HG02943 (cell line): ENCODE results near the gene CCDC81.

ENCODE experiments used
- ATAC-seq: cut with Tn5 transposase; IDR thresholded peaks from one replicate; pipeline ENCODE4 v1.9.1; 2021; ENCODE audit warnings: mild to moderate bottlenecking, low read depth, moderate library complexity; ENCODE audit not compliant: unreplicated experiment

Gene CCDC81

DNA sequence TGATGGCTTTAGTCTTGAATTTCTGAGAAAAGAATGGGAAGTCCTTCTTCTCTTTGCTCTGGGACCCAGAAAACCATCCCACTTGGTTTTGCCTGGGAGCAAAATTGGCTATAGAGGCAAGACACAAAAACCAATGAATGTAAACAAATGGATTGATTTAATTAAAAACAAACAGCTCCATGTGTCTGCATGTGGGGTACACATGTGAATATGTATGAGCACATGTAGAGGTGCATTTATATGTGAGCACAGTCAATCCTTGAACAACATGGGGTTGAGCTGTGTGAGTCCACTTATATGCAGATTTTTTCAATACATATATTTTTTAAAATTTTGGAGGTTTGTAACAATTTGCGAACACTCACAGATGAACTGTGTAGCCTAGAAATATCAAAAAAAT is 87.2 kb downstream of the CCDC81 start:
- ATAC-seq, result no peak

DNA sequence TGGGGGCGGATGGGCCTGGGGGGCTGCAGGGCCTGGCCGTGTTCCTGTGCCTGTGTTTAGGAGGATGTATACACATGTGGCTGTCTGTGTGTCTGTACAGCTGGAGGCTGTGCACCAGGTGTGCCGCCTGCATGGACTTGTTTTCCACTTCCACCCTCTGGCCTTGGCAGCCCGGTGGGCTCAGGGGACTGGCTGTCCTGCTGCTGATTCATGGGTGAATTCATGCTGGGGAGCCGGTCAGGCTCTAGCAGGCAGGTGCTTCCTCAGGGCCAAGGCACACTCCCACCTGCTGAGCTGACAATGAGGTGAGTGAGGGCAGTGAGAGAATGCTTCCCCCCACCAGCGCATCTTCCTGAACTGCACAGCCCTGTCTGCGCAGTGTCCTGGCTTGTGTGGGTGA is 88.4 kb downstream of the CCDC81 start:
- no peak for ATAC-seq

DNA sequence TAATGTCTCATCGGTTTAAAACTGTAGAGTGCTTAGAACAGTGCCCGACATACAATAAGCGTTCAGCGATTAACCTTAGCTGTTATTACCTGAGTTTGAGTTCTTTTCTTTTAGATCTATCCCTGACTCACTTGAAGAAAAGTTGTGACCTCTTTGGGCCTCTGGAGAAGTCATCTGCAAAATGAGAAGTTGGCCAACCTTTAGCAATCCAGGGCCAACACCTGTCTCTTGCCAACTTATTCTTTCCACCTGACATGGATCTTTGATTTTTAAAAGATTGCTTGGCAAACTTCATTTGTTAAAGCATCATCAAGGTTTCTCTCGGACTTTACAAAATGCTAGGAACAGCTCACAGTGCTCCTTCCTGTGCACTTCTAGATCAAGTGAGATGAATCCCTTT is 89.3 kb downstream of the CCDC81 start:
- no peak for ATAC-seq

DNA sequence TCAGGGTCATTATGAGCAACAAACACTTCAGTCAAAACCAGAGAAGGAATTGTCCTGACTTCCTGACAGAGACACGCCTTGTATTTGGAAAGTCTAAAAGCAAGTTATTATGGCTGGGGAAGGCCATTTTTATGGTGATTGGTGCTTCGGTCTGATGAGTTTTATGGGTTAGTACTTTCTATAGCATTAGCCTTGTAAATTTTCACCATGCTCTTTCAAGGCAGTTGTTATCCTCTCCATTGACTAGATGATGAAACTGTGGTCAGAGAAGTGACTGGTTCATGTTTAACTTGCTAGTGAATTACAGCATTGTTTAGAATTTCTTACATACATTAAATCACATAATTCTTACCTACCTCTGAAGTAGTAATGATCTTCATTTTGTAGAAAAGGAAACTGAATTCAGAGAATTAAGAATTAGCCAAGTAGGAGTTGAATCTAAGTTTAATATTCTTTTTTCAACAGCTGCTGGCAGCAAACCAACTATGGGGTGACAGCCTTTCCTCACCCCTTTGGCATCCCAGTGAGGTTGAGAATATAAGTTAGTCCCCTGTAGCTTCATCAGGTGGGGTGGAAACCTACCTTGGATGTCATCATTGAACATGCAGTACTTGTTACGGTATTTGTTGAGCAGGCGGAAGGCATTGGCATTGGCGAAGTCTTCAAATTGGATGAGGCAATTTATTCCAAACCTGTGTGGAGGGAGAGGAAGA is 90.0 kb downstream of the CCDC81 start:
- no peak for ATAC-seq

DNA sequence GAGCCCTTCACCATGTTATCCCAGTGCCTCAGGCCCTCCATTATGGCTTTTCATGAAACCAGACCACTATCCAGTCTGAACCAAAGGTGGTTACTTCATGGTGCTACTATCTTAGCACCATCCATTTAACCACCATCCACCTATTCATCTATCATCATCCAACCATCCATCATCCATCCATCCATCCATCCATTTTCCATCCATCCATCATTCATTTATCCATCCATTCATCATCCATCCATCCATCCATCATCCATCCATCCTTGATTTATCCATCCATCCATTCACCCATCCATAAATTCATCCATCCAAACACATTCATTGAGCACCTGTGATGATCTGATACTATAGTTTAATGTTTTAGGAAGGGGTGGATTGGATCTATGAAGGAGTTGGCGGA is 93.5 kb downstream of the CCDC81 start:
- no peak for ATAC-seq

DNA sequence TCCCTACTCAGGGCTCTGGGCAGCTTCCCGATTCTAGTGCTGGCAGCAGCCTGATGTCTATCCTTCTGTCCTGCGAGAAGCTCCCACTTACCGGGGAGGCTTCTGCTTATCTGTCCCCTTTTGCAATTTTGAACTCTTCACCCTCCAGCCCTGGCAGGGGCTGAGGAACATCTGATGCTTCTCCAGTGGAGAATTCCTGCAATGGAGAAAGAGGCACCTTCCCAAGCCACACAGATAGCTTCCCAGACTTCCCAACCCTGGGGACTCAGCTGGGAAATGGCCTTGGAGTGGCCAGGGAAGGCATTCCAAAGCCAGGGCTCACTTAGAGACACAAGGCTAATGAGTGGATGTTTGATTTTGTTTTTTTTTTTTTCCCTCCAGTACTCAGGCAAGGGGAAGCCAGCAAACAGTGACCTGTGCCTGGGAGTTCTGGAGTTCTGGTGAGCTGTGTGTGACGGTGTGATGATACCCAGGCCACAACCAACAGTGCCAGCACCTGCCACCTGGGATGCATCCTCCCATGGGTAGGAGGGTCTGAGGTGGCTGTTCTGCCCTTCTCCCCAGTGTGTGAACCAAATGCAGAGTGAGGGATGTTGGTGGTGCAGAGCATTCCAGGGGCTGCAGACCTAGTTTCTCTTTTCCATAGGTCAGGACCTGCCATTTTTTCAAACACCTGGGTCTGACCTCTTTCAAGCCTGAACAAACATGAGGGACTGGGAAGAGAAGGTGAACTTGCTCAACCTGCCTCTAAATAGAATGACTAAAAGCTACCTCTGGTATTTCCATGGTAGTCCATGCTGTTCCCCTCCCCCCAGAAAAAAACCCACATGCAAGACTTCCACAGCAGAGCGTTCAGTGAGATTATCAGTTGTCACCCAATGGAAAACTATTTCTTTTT is 95.1 kb downstream of the CCDC81 start:
- no peak for ATAC-seq
